ENCODE measurements around the gene NKAIN1.

- no peak for TF ChIP-seq CTCF (IDR thresholded peaks at IDR 0.05; ENCODE audit: low read depth, low read length)
- no peak for TF ChIP-seq EZH2phosphoT487 (IDR thresholded peaks at IDR 0.05; ENCODE audit: low read depth)
Observed at GRCh38 chr1:31241321-31241720, 1.6 kb upstream of the NKAIN1 start.
